Mononuclear cell (primary cell): Measurements from ENCODE around the gene NKX1-1. TPM values are rescaled to one million over a fixed set of nuclear protein-coding genes. Genes with fewer than 3 reads are reported as not detected.

Experiments
- H3K27me3 ChIP-seq: 2 replicates; pipeline ENCODE4 v1.6.0; 2011; ENCODE audit warnings: low read length, control low read depth; ENCODE audit not compliant: insufficient read depth
- H3K4me1 ChIP-seq: 2 replicates; pipeline ENCODE4 v1.5.1; 2011; ENCODE audit warnings: mild to moderate bottlenecking, low read length, control low read depth; ENCODE audit not compliant: insufficient read depth
- H3K4me3 ChIP-seq: 2 replicates; pipeline ENCODE4 v1.5.1; 2011; ENCODE audit warnings: mild to moderate bottlenecking, low read length, moderate library complexity
- H3K9me3 ChIP-seq: 2 replicates; pipeline ENCODE4 v1.5.1; 2011; ENCODE audit warnings: low read depth, mild to moderate bottlenecking, control low read depth, low read length
- total RNA-seq: library from RNA; depleted of rRNA; stranded (reverse); fragments of >200 nt; gene quantifications from one replicate; pipeline ENCODE4 v1.2.3, GENCODE V29; 2012

NKX1-1 gene
- total RNA-seq, 1 donor: not detected

- Histone ChIP-seq H3K27me3 (peaks cover 12% of the 10 kb centered on the region), H3K4me1 (no peaks in the 10 kb centered on the region), H3K9me3 (no peaks in the 10 kb centered on the region), H3K4me3 (no peak overlapping the region)
These were observed 20.8 kb upstream of the NKX1-1 start for GRCh38 chr4:1427010-1427409.

DNA sequence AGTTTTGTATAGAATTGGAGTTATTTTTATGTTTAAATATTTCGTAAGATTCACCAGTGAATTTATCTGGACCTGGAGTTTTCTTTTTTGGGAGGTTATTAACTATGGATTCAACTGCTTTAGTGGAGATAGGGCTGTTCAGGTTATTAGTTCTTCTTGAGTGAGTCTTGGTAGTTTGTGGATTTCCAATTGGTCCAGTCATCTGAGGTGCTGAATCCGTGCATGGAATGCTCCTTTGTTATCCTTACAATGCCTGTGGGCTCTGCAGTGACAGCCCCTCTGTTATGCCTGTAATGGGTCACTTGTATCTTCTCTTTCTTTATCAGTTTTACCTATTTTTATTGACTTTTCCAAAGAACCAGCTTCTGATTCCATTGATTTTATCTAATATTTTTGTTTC is 15.4 kb upstream of the NKX1-1 start:
- H3K9me3 ChIP-seq: no peaks in the 10 kb centered on the region
- no peak overlapping the region for H3K4me3 ChIP-seq
- H3K4me1 ChIP-seq: no peaks in the 10 kb centered on the region
- H3K27me3 ChIP-seq: peaks cover 12% of the 10 kb centered on the region

DNA sequence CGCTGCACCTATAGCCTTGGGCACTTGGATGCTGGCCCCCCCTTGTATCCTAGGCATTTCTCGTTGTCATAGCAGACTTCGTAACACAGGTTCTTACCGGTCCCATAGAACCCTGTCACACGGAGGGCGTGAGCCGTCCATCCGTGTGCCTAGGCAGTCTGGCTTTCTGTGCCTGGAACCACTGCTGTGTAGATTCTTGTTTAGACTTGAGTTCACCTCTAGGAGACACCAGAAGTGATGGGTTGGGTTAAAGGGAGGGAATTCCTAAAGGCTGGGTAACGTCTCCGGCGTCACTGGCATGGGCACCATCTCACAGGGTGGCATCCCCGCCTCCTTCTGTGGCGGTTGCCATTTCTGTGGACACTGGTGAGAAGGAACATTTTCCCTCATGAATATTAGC is 13.5 kb upstream of the NKX1-1 start:
- H3K4me1 ChIP-seq: no peaks in the 10 kb centered on the region
- H3K4me3 ChIP-seq: no peak overlapping the region
- peaks cover 11% of the 10 kb centered on the region for H3K27me3 ChIP-seq
- no peaks in the 10 kb centered on the region for H3K9me3 ChIP-seq

DNA sequence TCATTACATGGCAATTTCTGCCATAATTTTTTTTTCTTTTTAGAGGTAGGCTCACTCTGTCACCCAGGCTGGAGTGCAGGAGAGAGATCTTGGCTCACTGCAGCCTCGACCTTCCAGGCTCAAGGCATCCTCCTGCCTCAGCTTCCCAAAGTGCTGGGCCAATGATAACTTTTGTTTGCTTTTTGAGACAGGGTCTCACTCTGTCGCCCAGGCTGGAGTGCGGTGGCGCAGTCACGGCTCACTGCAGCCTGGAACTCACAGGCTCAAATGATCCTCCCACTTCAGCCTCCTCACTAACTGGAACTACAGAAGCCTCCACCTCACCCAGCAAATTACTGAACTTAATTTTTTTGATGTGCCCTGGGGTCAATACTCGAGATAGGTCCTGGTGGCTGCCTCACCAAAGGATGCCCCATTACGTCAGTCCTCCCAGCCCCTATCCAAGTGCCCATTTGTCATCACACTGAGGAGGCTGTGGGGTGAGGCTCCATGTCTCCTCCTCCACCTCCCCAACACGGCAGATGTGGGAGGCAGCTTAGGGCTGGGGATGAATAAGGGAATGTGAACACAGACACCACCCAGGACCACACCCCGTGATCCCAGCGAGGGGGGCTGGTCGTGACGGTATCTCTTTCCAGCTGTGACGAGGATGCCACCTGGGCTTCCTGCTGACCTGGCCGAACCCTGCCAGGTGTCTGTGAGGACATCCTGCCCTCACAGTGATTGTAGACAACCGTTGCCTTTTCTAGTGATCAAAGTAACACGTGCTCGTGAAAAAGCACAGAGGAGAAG is 12.4 kb upstream of the NKX1-1 start:
- no peaks in the 10 kb centered on the region for H3K9me3 ChIP-seq
- no peak overlapping the region for H3K4me3 ChIP-seq
- peaks cover 13% of the 10 kb centered on the region for H3K27me3 ChIP-seq
- H3K4me1 ChIP-seq: no peaks in the 10 kb centered on the region

GRCh38 chr4:1417522-1418390 is 11.5 kb upstream of the NKX1-1 start:
- H3K4me1 ChIP-seq: no peaks in the 10 kb centered on the region
- no peak overlapping the region for H3K4me3 ChIP-seq
- peaks cover 19% of the 10 kb centered on the region for H3K27me3 ChIP-seq
- no peaks in the 10 kb centered on the region for H3K9me3 ChIP-seq

DNA sequence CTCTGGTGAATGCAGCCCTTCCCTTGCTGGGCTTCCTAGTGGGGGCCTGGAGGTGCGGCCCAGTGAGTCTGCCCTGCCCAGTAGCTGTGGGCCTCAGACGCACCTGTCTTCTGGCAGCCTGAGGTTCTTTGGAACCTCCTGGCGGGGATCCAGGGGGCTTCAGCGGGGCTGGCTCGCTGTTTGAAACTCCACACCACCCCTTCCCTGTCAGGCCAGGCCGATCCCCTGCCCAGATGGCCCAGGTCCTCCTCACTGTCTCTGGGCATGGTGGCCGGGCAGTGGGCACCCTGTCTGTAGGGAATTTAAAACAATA is 10.7 kb upstream of the NKX1-1 start:
- H3K9me3 ChIP-seq: no peaks in the 10 kb centered on the region
- peaks cover 17% of the 10 kb centered on the region for H3K27me3 ChIP-seq
- no peak overlapping the region for H3K4me3 ChIP-seq
- no peaks in the 10 kb centered on the region for H3K4me1 ChIP-seq

DNA sequence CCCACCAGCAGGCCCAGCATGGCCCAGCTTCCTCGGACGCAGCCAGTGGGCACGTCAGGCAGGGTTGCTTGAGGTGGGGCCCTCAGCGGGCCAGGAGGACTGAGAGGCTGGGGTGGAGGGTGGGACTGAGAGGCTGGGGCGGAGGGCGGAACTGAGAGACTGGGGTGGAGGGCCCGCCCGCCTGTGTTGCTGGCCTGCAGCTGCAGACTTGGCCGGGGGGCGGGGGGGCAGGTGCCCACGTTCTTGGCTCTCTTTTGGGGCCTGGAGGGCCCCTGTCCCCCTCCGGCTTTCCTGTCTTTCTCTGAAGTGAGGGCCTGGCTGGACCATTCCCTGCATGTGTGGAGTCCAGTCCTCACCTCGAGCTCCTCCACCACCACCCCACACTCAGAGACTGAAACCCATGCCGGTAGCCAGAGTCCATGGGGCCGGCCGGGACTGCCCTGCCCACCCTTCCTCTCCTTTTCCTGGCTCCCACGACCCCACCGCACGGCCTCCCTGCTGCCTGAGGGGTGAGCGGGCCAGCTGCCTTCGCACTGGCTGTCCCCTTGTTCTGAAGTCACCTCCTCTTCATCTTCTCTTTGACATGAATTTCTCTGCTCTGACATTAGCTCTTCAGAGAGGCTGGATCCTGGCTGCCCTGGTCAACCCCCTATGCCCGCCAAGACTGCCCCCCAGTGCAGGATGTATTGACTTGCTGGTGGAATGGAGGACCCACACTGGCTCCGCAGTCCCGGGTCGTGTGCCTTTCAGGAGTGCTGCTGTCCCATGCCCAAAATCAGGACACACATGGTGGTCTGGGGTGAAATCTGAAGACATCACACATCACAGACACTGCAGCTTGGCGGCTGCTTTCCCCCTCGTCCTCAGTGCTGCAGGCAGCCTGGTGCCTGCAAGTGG is 10.1 kb upstream of the NKX1-1 start:
- Histone ChIP-seq H3K4me3 (no peak overlapping the region), H3K4me1 (no peaks in the 10 kb centered on the region), H3K27me3 (peaks cover 19% of the 10 kb centered on the region), H3K9me3 (no peaks in the 10 kb centered on the region)

GRCh38 chr4:1415681-1415981 is 9.4 kb upstream of the NKX1-1 start:
- Histone ChIP-seq H3K27me3 (peaks cover 26% of the 10 kb centered on the region), H3K4me3 (no peak overlapping the region), H3K4me1 (no peaks in the 10 kb centered on the region), H3K9me3 (no peaks in the 10 kb centered on the region)

DNA sequence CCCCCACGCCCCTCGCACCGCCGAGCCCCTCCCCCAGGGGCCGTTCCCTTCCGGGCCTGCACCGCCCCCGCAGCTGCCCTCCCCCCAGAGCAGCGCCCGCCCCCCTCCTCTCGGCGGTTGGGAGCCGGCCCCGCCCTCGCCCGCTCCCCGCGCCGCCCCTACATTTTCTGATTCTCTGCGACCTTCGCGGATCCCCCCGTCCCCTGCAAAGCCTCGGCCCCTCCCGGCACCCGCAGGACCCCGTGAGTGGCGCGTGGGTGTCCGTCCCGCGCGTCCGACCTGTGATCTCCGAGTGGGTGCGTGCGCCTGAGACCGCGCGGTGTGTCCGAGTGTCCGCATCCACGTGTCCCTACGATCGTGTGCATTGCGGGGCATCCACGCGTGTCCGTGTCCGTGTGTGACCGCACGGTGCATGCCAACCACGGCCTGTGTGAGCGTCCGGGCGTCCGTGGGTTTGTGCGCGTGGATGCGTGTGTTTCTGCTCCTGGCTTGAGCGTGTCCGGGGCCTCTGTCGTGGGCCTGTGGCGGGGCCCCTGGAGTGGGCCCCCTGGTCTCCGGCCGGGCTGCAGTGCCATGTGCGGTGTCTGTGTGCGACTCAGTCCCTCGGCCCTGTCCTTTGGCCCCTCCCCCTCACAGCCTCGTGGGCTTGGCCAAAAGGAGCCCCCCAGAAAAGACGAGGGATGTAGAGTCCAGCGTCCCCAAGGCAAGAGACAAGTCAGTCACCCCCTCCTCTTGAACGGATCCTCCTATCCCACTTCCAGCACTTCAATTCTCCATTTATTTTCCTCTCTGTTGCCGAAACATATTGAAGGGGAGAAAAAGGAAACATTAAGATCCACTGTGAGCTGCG is 8.8 kb upstream of the NKX1-1 start:
- Histone ChIP-seq H3K4me1 (no peaks in the 10 kb centered on the region), H3K27me3 (peaks cover 27% of the 10 kb centered on the region), H3K9me3 (no peaks in the 10 kb centered on the region), H3K4me3 (no peak overlapping the region)

GRCh38 chr4:1413687-1414479 is 7.6 kb upstream of the NKX1-1 start:
- no peaks in the 10 kb centered on the region for H3K9me3 ChIP-seq
- H3K4me3 ChIP-seq: no peak overlapping the region
- H3K4me1 ChIP-seq: no peaks in the 10 kb centered on the region
- peaks cover 38% of the 10 kb centered on the region for H3K27me3 ChIP-seq

DNA sequence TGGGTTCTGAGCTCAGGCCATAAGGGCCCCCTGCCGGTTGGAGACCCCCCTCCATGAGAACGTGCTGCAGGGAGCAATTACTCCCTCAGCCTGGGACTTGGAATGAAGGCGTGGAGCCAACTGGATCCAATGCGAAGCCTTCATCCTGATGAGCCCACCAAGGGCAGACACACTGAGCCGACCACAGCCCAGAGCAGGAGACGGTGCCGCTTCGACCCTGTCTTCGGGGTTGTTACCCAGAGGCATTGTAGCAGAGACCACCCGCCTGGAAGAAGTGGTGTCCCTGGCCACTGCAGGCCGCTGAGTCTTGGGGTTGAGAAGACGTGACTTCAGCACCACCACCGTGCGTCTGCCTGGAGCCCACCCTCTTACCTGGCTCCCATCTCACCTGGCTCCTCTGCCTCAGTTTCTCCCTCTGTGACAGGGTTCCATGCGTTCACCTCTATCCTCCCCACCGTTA is 7.0 kb upstream of the NKX1-1 start:
- Histone ChIP-seq H3K4me1 (no peaks in the 10 kb centered on the region), H3K9me3 (no peaks in the 10 kb centered on the region), H3K4me3 (no peak overlapping the region), H3K27me3 (peaks cover 44% of the 10 kb centered on the region)

- Histone ChIP-seq H3K9me3 (no peaks in the 10 kb centered on the region), H3K27me3 (peaks cover 46% of the 10 kb centered on the region), H3K4me3 (no peak overlapping the region), H3K4me1 (no peaks in the 10 kb centered on the region)
These were observed 6.3 kb upstream of the NKX1-1 start for GRCh38 chr4:1412376-1413203.
